Measurements from ENCODE around the gene XPOT. TPM values are rescaled to one million over a fixed set of nuclear protein-coding genes. Genes with fewer than 3 reads are reported as not detected.
A peak's percentile ranks its signal among the peaks of the same experiment; 100 is the strongest.

The XPOT gene
- total RNA-seq, 1 experiment from 2014 or later: 130 TPM

GRCh38 chr12:64390275-64390851 is 13.8 kb upstream of the XPOT start, which contains the start of gene C12orf56:
Gene C12orf56, minus strand, starts transcription at chr12:64390758. Its CDS starts 193 bp downstream, at chr12:64390565.
- Histone ChIP-seq H3K4ac (ENCODE audit: low read depth, low read length) (no peak within 1 kb of the TSS), H2BK20ac (ENCODE audit: low read depth, low read length, poor library complexity, severe bottlenecking) (no peak within 1 kb of the TSS), H3K9ac (ENCODE audit: extremely low read depth, insufficient read length, low read length) (no peak within 1 kb of the TSS), H2BK15ac (ENCODE audit: low read depth, low read length) (no peak within 1 kb of the TSS), H3K23me2 (ENCODE audit: insufficient read length, low read depth, low read length, poor library complexity, severe bottlenecking) (no peaks in the 10 kb centered on the region), H3K27ac (ENCODE audit: insufficient read length, low read depth, low read length) (no peak within 1 kb of the TSS), H2BK120ac (ENCODE audit: low read depth, low read length, poor library complexity, severe bottlenecking) (no peak within 1 kb of the TSS), H4K91ac (ENCODE audit: insufficient read length, low read depth, low read length) (no peak within 1 kb of the TSS), H3K56ac (ENCODE audit: insufficient read length, low read depth, low read length) (no peak within 1 kb of the TSS), H3K27me3 (ENCODE audit: insufficient read depth, low read length) (no peaks in the 10 kb centered on the region), H3K18ac (ENCODE audit: insufficient read length, low read depth, low read length) (peak within 1 kb of the TSS; percentile 81), H3K4me2 (ENCODE audit: insufficient read depth, insufficient read length, low read length) (no peak within 1 kb of the TSS), H2AFZ (ENCODE audit: low read length) (no peak within 1 kb of the TSS), H4K5ac (ENCODE audit: insufficient read length, low read depth, low read length) (no peak within 1 kb of the TSS), H3T11ph (ENCODE audit: low read length) (no peak within 1 kb of the TSS), H3K14ac (ENCODE audit: insufficient read depth, low read length) (peak within 1 kb of the TSS; percentile 83; the same call in 1 of the 2 replicates), H2BK5ac (ENCODE audit: insufficient read length, low read length) (no peak within 1 kb of the TSS), H3K23ac (ENCODE audit: insufficient read length, low read depth, low read length) (no peak within 1 kb of the TSS), H3K9me3 (ENCODE audit: control insufficient read depth, low read depth, low read length) (no peaks in the 10 kb centered on the region), H4K20me1 (ENCODE audit: control insufficient read depth, insufficient read depth, insufficient read length) (no peaks in the 10 kb centered on the region), H3K79me2 (ENCODE audit: insufficient read depth, low read length) (no peaks in the 10 kb centered on the region), H2BK12ac (ENCODE audit: insufficient read length, low read depth, low read length) (no peak within 1 kb of the TSS), H4K8ac (replicated peaks; ENCODE audit: insufficient read length, low read depth, low read length) (no peak within 1 kb of the TSS), H3K4me1 (ENCODE audit: insufficient read depth, low read length) (no peaks in the 10 kb centered on the region), H3K79me1 (ENCODE audit: insufficient read depth, low read depth, low read length, poor library complexity, severe bottlenecking) (no peaks in the 10 kb centered on the region), H2AK5ac (ENCODE audit: insufficient read length, low read length) (no peak within 1 kb of the TSS)
- peak; percentile 87 for DNase-seq
- Mint-ChIP-seq H3K4me1 (peaks cover 3 to 7% of the 10 kb centered on the region in 2 experiments; a peak in 2 of 4 replicates), H3K27ac (peak within 1 kb of the TSS in 1 of 3 experiments; percentile 65; a peak in 1 of 7 replicates), H3K9me3 (no peaks in the 10 kb centered on the region), H3K4me3 (peak within 1 kb of the TSS; percentile 52 to 64), H3K36me3 (ENCODE audit: insufficient read depth in 1 of 3, low read depth in 3 of 3) (no peaks in the 10 kb centered on the region), H3K27me3 (ENCODE audit: low read depth) (peaks cover 7% of the 10 kb centered on the region)
- WGBS (ENCODE audit: extremely low coverage, insufficient read length, low lambda C conversion rate): no CpG with 5 or more reads among the region's 66 CpGs
- TF ChIP-seq, protein P1, sequence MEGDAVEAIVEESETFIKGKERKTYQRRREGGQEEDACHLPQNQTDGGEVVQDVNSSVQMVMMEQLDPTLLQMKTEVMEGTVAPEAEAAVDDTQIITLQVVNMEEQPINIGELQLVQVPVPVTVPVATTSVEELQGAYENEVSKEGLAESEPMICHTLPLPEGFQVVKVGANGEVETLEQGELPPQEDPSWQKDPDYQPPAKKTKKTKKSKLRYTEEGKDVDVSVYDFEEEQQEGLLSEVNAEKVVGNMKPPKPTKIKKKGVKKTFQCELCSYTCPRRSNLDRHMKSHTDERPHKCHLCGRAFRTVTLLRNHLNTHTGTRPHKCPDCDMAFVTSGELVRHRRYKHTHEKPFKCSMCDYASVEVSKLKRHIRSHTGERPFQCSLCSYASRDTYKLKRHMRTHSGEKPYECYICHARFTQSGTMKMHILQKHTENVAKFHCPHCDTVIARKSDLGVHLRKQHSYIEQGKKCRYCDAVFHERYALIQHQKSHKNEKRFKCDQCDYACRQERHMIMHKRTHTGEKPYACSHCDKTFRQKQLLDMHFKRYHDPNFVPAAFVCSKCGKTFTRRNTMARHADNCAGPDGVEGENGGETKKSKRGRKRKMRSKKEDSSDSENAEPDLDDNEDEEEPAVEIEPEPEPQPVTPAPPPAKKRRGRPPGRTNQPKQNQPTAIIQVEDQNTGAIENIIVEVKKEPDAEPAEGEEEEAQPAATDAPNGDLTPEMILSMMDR (conservative IDR thresholded peaks at IDR 0.05): 0 out of 3 replicates have a peak, but pooled peaks have one; percentile 11
